Osteoblast (primary cell): Measurements from ENCODE around the gene GTF2IRD1. TPM values are rescaled to one million over a fixed set of nuclear protein-coding genes. Genes with fewer than 3 reads are reported as not detected.
"Not testable (repeated sequence)": the region's sequence is repeated elsewhere in the genome, so short reads cannot be mapped to it uniquely, and the experiment has no call there.

Experiments used
- DNase-seq: peaks from one replicate; pipeline ENCODE4 v3.0.0; 2011; ENCODE audit warnings: low spot score, mixed read lengths; ENCODE audit not compliant: insufficient read length; ENCODE audit errors: missing footprints
- H2AFZ ChIP-seq: 2 replicates; pipeline ENCODE4 v1.6.0; 2011; ENCODE audit warnings: mild to moderate bottlenecking, low read length
- H3K27ac ChIP-seq: 2 replicates; pipeline ENCODE4 v1.5.1; 2011; ENCODE audit warnings: mild to moderate bottlenecking, low read depth, low read length, moderate library complexity
- H3K27me3 ChIP-seq: 2 replicates; pipeline ENCODE4 v1.6.0; 2012; ENCODE audit warnings: mild to moderate bottlenecking, control low read depth, inconsistent platforms, low read length, moderate library complexity; ENCODE audit not compliant: insufficient read depth
- H3K36me3 ChIP-seq: 2 replicates; pipeline ENCODE4 v1.5.1; 2011; ENCODE audit warnings: mild to moderate bottlenecking, low read length, control low read depth, moderate library complexity; ENCODE audit not compliant: insufficient read depth
- H3K4me1 ChIP-seq: 2 replicates; pipeline ENCODE4 v1.5.1; 2011; ENCODE audit warnings: mild to moderate bottlenecking, low read length, control low read depth, moderate library complexity; ENCODE audit not compliant: insufficient read depth
- H3K4me2 ChIP-seq: 2 replicates; pipeline ENCODE4 v1.6.0; 2011; ENCODE audit warnings: mild to moderate bottlenecking, low read length; ENCODE audit not compliant: insufficient read depth
- H3K4me3 ChIP-seq: fragments of 200-600 bp; sonication (generic); 3 replicates; pipeline ENCODE4 v1.5.1; 2012; ENCODE audit warnings: mild to moderate bottlenecking, low read length, inconsistent platforms; ENCODE audit not compliant: insufficient read depth
- H3K79me2 ChIP-seq: 2 replicates; pipeline ENCODE4 v1.6.0; 2012; ENCODE audit warnings: mild to moderate bottlenecking, low read length, control low read depth, inconsistent platforms; ENCODE audit not compliant: insufficient read depth
- H3K9me3 ChIP-seq: 2 replicates; pipeline ENCODE4 v1.5.1; 2011; ENCODE audit warnings: low read depth, low read length, control low read depth
- H4K20me1 ChIP-seq: 2 replicates; pipeline ENCODE4 v1.6.0; 2012; ENCODE audit warnings: mild to moderate bottlenecking, low read length, control low read depth; ENCODE audit not compliant: insufficient read depth
- CTCF ChIP-seq: IDR thresholded peaks from 2 replicates; pipeline ENCODE4 v1.5.1; 2011; ENCODE audit warnings: mild to moderate bottlenecking, low read depth, low read length, moderate library complexity; ENCODE audit errors: extremely low read depth
- total RNA-seq: library from RNA; depleted of rRNA; stranded (reverse); fragments of >200 nt; gene quantifications from 2 replicates; pipeline ENCODE4 v1.2.3, GENCODE V29; 2012

Gene GTF2IRD1
- total RNA-seq, 1 donor = 15.9 TPM

- Histone ChIP-seq H3K4me3 (peak overlapping the region; percentile 45), H3K27ac (peak overlapping the region; percentile 99), H3K4me1 (peaks cover 66% of the 10 kb centered on the region), H3K79me2 (peaks cover 49% of the 10 kb centered on the region), H3K27me3 (no peaks in the 10 kb centered on the region), H3K36me3 (no peaks in the 10 kb centered on the region), H3K4me2 (peak overlapping the region; percentile 60), H2AFZ (no peak overlapping the region), H4K20me1 (no peaks in the 10 kb centered on the region), H3K9me3 (no peaks in the 10 kb centered on the region)
- TF ChIP-seq CTCF = no peak
- DNase-seq = peak; percentile 67
Measured at GRCh38 chr7:74483402-74484336, 30.0 kb downstream of the GTF2IRD1 start.

GRCh38 chr7:74485611-74486010 lies 31.9 kb downstream of the GTF2IRD1 start:
- no peaks in the 10 kb centered on the region for H3K9me3 ChIP-seq
- TF ChIP-seq CTCF = no peak
- no peaks in the 10 kb centered on the region for H3K27me3 ChIP-seq
- H3K4me2 ChIP-seq = no peak overlapping the region
- peaks cover under 1% of the 10 kb centered on the region for H4K20me1 ChIP-seq
- H3K79me2 ChIP-seq = peaks cover 64% of the 10 kb centered on the region
- H3K27ac ChIP-seq = no peak overlapping the region
- DNase-seq = no peak
- no peaks in the 10 kb centered on the region for H3K36me3 ChIP-seq
- H3K4me1 ChIP-seq = peaks cover 49% of the 10 kb centered on the region
- H3K4me3 ChIP-seq = no peak overlapping the region
- no peak overlapping the region for H2AFZ ChIP-seq

GRCh38 chr7:74488518-74489030 lies 34.9 kb downstream of the GTF2IRD1 start:
- not testable (repeated sequence) for H3K9me3 ChIP-seq, H3K27ac ChIP-seq, DNase-seq, H4K20me1 ChIP-seq, H2AFZ ChIP-seq, H3K36me3 ChIP-seq, H3K27me3 ChIP-seq, H3K4me2 ChIP-seq, H3K4me3 ChIP-seq
- peaks cover 80% of the 10 kb centered on the region for H3K79me2 ChIP-seq
- H3K4me1 ChIP-seq = peaks cover 20% of the 10 kb centered on the region

- H4K20me1 ChIP-seq = peaks cover 4% of the 10 kb centered on the region
- H3K4me3 ChIP-seq = no peak overlapping the region
- no peak for TF ChIP-seq CTCF
- H3K4me2 ChIP-seq = no peak overlapping the region
- no peak overlapping the region for H2AFZ ChIP-seq
- no peaks in the 10 kb centered on the region for H3K9me3 ChIP-seq
- no peaks in the 10 kb centered on the region for H3K36me3 ChIP-seq
- H3K4me1 ChIP-seq = peaks cover 4% of the 10 kb centered on the region
- no peak overlapping the region for H3K27ac ChIP-seq
- H3K27me3 ChIP-seq = no peaks in the 10 kb centered on the region
- DNase-seq = no peak
- peaks cover 87% of the 10 kb centered on the region for H3K79me2 ChIP-seq
Measured at GRCh38 chr7:74489997-74490945, 36.6 kb downstream of the GTF2IRD1 start.

- H3K36me3 ChIP-seq, H3K4me3 ChIP-seq, DNase-seq, H2AFZ ChIP-seq, H3K4me1 ChIP-seq, H3K27ac ChIP-seq, H3K27me3 ChIP-seq, H3K9me3 ChIP-seq, H3K4me2 ChIP-seq: not testable (repeated sequence)
- Histone ChIP-seq H4K20me1 (peaks cover 17% of the 10 kb centered on the region), H3K79me2 (peaks cover 87% of the 10 kb centered on the region)
Measured at GRCh38 chr7:74491490-74491889, 37.8 kb downstream of the GTF2IRD1 start.
